OCI-LY1 (cell line): ENCODE results near the gene AMPD1.

Experiments used
- CTCF ChIP-seq: fragments of 200-600 bp; sonication (generic), shearing (Covaris generic); IDR thresholded peaks from 2 replicates; pipeline ENCODE4 v1.5.1; 2017; ENCODE audit warnings: mild to moderate bottlenecking, antibody characterized with exemption, low read length, moderate library complexity, mixed read lengths
- EZH2 ChIP-seq: fragments of 200-600 bp; sonication (generic), shearing (Covaris generic); IDR thresholded peaks from 2 replicates; pipeline ENCODE4 v1.8.0; 2017; ENCODE audit warnings: borderline replicate concordance, mixed run types, mild to moderate bottlenecking, antibody characterized with exemption, low read length, moderate library complexity, mixed read lengths

GRCh38 chr1:114670083-114671010 lies 25.0 kb downstream of the AMPD1 start:
- TF ChIP-seq CTCF (no peak), EZH2 (no peak)
